ENCODE measurements around the gene DPF3. TPM values are rescaled to one million over a fixed set of nuclear protein-coding genes. Genes with fewer than 3 reads are reported as not detected.

DPF3 gene
- total RNA-seq, 4 donors from 2014 or later = 0.22 to 5.4 (median 2.7) TPM

DNA sequence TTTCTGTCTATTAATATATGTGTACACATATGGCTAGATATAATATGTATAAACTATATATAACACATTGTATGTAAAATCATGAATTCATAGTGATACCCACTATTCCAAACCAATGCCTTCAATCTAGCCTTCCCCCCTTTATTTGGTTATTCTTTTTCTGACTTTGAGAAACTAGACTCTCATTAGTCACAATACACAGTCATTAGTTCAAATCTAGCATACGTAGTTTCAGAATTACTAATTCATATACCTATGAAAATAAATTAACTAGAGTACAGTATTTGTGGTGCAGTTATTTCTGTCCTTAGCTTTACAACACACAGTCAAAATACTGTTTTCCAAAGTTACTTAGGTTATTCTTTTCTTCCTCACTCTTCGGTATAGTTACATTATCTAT lies 268.2 kb downstream of the DPF3 start:
- no peak for DNase-seq (ENCODE audit: low spot score in 2 of 2)
- Histone ChIP-seq H3K4me3 (no peak overlapping the region), H3K27ac (no peak overlapping the region), H3K4me1 (no peaks in the 10 kb centered on the region), H3K9me3 (peaks cover 0 to 18% (median 5%) of the 10 kb centered on the region in 4 donors), H3K36me3 (no peaks in the 10 kb centered on the region), H3K27me3 (no peaks in the 10 kb centered on the region)
- 92 to 98% methylated on average over 2 of the region's 2 CpGs for WGBS, 2 donors
- TF ChIP-seq, protein P1, sequence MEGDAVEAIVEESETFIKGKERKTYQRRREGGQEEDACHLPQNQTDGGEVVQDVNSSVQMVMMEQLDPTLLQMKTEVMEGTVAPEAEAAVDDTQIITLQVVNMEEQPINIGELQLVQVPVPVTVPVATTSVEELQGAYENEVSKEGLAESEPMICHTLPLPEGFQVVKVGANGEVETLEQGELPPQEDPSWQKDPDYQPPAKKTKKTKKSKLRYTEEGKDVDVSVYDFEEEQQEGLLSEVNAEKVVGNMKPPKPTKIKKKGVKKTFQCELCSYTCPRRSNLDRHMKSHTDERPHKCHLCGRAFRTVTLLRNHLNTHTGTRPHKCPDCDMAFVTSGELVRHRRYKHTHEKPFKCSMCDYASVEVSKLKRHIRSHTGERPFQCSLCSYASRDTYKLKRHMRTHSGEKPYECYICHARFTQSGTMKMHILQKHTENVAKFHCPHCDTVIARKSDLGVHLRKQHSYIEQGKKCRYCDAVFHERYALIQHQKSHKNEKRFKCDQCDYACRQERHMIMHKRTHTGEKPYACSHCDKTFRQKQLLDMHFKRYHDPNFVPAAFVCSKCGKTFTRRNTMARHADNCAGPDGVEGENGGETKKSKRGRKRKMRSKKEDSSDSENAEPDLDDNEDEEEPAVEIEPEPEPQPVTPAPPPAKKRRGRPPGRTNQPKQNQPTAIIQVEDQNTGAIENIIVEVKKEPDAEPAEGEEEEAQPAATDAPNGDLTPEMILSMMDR (IDR thresholded peaks at IDR 0.05) = no peak

DNA sequence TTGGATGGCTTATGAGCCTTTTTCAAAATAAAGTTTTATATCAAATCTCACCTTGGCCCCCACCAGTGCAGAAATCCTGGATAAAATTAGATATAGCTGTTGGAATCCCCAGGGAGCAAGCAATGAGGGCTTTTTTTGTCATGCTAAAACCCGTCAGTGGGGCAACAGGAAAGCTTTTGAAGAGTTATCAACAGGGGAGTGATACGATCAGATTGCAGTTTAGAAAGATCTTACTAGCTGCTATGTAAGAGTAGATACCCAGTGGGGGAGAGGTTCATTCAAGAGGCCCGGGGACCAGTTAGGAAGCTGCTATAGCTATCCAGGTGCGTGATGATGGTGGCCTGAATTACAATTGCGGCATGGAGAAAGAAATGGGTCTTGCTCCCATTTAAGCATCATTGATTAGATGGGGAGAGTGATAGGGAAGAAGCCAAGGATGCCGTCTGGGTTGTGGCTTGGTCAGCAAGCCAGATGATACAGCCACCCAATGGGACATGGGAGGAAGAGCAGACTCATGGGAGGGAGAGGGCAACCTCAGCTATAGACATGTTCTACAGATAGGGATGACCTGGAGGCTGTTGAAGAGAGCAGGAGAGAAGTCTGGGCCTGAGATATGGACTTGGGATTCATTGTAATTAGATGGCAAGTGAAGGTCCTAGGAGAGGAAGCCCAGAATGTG lies 272.4 kb downstream of the DPF3 start:
- Histone ChIP-seq H3K27me3 (no peaks in the 10 kb centered on the region), H3K4me3 (no peak overlapping the region), H3K27ac (no peak overlapping the region), H3K4me1 (peaks cover 0 to 27% (median 0%) of the 10 kb centered on the region in 4 donors), H3K36me3 (no peaks in the 10 kb centered on the region), H3K9me3 (peaks cover 0 to 9% (median 0%) of the 10 kb centered on the region in 4 donors)
- DNase-seq (ENCODE audit: low spot score in 2 of 2) = no peak
- TF ChIP-seq EP300 (IDR thresholded peaks at IDR 0.05) (no peak), POLR2A (IDR thresholded peaks at IDR 0.05) (no peak)
- WGBS, 2 donors = 77 to 78% methylated on average over 6 of the region's 6 CpGs

DNA sequence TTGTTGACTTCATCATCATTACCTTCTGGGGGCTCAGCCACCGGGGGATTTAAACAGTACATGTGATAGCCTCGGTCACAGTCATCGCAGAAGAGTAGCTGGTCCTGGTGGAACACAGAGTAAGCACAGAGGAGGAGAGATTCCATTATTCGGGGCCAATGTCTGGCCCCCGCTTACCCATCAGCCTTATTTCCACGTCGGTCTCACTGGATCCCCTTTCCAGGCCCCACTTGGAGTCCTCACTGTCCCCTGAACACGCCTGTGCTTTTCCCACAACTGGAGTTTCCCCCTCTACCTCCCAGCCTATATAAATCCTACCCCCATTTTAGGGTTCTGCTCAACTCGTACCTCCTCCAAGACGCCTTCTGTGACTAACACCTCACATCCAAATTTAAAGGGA lies 274.0 kb downstream of the DPF3 start:
- DNase-seq (ENCODE audit: low spot score in 2 of 2) = no peak
- Histone ChIP-seq H3K4me1 (peaks cover 0 to 42% (median 0%) of the 10 kb centered on the region in 4 donors), H3K27me3 (no peaks in the 10 kb centered on the region), H3K9me3 (peaks cover 0 to 5% (median 0%) of the 10 kb centered on the region in 4 donors), H3K27ac (no peak overlapping the region), H3K36me3 (no peaks in the 10 kb centered on the region), H3K4me3 (no peak overlapping the region)
- 95 to 98% methylated on average over 10 of the region's 10 CpGs for WGBS, 2 donors
- TF ChIP-seq EP300 (IDR thresholded peaks at IDR 0.05) (no peak), POLR2A (IDR thresholded peaks at IDR 0.05) (no peak)
- TF ChIP-seq, protein P1 (IDR thresholded peaks at IDR 0.05) = no peak

DNA sequence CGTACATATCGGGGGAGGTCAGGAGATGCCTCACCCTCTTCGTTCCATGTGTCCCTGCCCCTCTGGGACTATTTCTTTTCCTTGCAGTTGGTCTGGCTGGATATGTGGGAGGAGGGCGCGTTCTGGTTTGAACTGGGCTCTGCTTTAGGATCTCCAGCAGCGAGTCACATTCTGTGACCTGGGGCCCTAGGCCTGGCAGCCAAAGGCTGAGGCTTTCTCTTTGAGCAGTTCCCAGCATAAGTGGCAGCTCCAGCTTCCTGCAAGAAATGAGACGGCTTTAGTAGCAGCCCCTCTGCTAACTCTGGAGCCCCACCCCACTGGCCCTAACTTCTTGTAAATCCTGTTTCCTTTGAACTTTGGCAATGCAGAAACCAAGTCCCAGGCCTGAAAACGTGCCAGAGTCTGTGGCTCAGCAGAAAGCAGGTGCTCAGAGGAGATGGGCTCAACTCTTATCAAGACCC lies 274.8 kb downstream of the DPF3 start:
- no peak for DNase-seq (ENCODE audit: low spot score in 2 of 2)
- H3K4me3 ChIP-seq = no peak overlapping the region
- H3K27me3 ChIP-seq = no peaks in the 10 kb centered on the region
- TF ChIP-seq POLR2A (IDR thresholded peaks at IDR 0.05) (no peak), EP300 (IDR thresholded peaks at IDR 0.05) (no peak)
- TF ChIP-seq, protein P1 (IDR thresholded peaks at IDR 0.05) = no peak
- H3K9me3 ChIP-seq = peaks cover 0 to 5% (median 0%) of the 10 kb centered on the region in 4 donors
- H3K27ac ChIP-seq = no peak overlapping the region
- 52 to 63% methylated on average over 7 to 8 of the region's 8 CpGs for WGBS, 2 donors
- no peaks in the 10 kb centered on the region for H3K36me3 ChIP-seq
- peaks cover 0 to 47% (median 0%) of the 10 kb centered on the region in 4 donors for H3K4me1 ChIP-seq

DNA sequence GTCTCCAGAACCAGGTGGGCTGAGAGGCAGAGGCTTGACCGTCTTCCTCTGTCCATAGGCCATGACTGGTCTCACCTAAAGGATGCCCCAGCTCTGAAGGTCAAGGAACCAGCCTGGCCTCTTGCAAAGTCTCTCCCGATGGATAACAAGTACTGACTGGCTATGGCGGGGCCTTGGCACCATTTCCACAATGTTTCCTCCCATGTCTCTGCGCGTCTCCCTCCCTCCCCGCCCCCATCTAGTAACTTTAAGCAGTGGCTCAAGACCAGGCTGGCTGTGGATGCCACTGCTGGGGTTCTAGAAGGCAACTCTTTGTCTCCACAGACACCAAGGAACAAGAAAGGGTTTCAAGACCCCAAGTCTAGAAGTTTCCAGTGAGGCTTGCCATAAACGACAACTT lies 275.5 kb downstream of the DPF3 start:
- no peak for DNase-seq (ENCODE audit: low spot score in 2 of 2)
- Histone ChIP-seq H3K4me1 (peaks cover 0 to 54% (median 0%) of the 10 kb centered on the region in 4 donors), H3K9me3 (peaks cover 0 to 1% (median 0%) of the 10 kb centered on the region in 4 donors), H3K36me3 (no peaks in the 10 kb centered on the region), H3K4me3 (no peak overlapping the region), H3K27ac (peak overlapping the region in 1 of 4 donors; percentile 64), H3K27me3 (no peaks in the 10 kb centered on the region)
- TF ChIP-seq EP300 (IDR thresholded peaks at IDR 0.05) (no peak), POLR2A (IDR thresholded peaks at IDR 0.05) (no peak)
- TF ChIP-seq, protein P1 (IDR thresholded peaks at IDR 0.05) = no peak
- 92% methylated on average over 7 of the region's 7 CpGs for WGBS, 2 donors
